K562 (cell line): ENCODE measurements around the gene BHLHE40. TPM values are rescaled to one million over a fixed set of nuclear protein-coding genes. Genes with fewer than 3 reads are reported as not detected.
A peak's percentile ranks its signal among the peaks of the same experiment; 100 is the strongest.

Experiments
- FOXP1 ChIP-seq: sonication (generic); formaldehyde crosslinking; IDR thresholded peaks from 2 replicates; pipeline ENCODE4 v1.8.0; 2022; ENCODE audit warnings: mild to moderate bottlenecking, missing genetic modification reagents
- KLF16 ChIP-seq: IDR thresholded peaks from 2 replicates; pipeline ENCODE4 v1.6.1; 2016; ENCODE audit warnings: antibody characterized with exemption
- MTF1 ChIP-seq: fragments of 250-450 bp; sonication (Bioruptor Pico); IDR thresholded peaks from 2 replicates; pipeline ENCODE4 v1.9.0; 2021; ENCODE audit warnings: moderate library complexity, mild to moderate bottlenecking, inconsistent platforms, borderline replicate concordance
- MXD1 ChIP-seq: fragments of 250-450 bp; sonication (Bioruptor Pico); IDR thresholded peaks from 2 replicates; pipeline ENCODE4 v1.8.0; 2021; ENCODE audit warnings: borderline replicate concordance, mild to moderate bottlenecking, moderate library complexity; ENCODE audit not compliant: poor library complexity, severe bottlenecking
- NFYB ChIP-seq: IDR thresholded peaks from 2 replicates; pipeline ENCODE4 v1.6.1; 2011; ENCODE audit warnings: mild to moderate bottlenecking, moderate library complexity; ENCODE audit not compliant: insufficient read length; ENCODE audit errors: extremely low read depth
- PKNOX1 ChIP-seq: fragments of 450-650 bp; IDR thresholded peaks from 2 replicates; pipeline ENCODE4 v1.6.1; 2016
- PYGO2 ChIP-seq: fragments of 450-650 bp; IDR thresholded peaks from 2 replicates; pipeline ENCODE4 v1.6.1; 2016; ENCODE audit warnings: mild to moderate bottlenecking, missing genetic modification characterization, moderate library complexity, missing compliant biosample characterization
- RNF219 ChIP-seq: fragments of 250-450 bp; sonication (Bioruptor Pico); IDR thresholded peaks from 2 replicates; pipeline ENCODE4 v1.5.0; 2022; ENCODE audit warnings: mild to moderate bottlenecking
- ZBTB7A ChIP-seq: IDR thresholded peaks from 2 replicates; pipeline ENCODE4 v1.6.1; 2011; ENCODE audit warnings: low read depth, mild to moderate bottlenecking, low read length, moderate library complexity, borderline replicate concordance; ENCODE audit not compliant: control insufficient read depth
- ZNF165 ChIP-seq: fragments of 250-450 bp; sonication (Bioruptor Pico); IDR thresholded peaks from 2 replicates; pipeline ENCODE4 v1.4.0; 2020; ENCODE audit warnings: borderline replicate concordance
- ZNF175 ChIP-seq: fragments of 200-800 bp; sonication (Bioruptor generic); IDR thresholded peaks from 2 replicates; pipeline ENCODE4 v1.6.1; 2016; ENCODE audit warnings: low read depth, mild to moderate bottlenecking, missing genetic modification characterization, missing compliant biosample characterization
- ZNF24 ChIP-seq: fragments of 450-650 bp; IDR thresholded peaks from 2 replicates; pipeline ENCODE4 v1.6.1; 2016
- ZNF507 ChIP-seq: conservative IDR thresholded peaks from 2 replicates; pipeline ENCODE4 v1.6.1; 2017; ENCODE audit warnings: missing genetic modification characterization, missing compliant biosample characterization
- polyA plus RNA-seq, 8 experiments: library from polyadenylated mRNA; depleted of rRNA in 4 of 8; stranded (reverse) in 5 of 8; unstranded in 3 of 8; fragments of >200 nt; fragmentation: Nextera tagmentation in 2 of 8; fragmentation: Illumina TruSeq in 1 of 8; extraction: Ambion mirVana in 2 of 8; extraction: Trizol in 1 of 8; gene quantifications; 2 replicates each; pipeline versions ENCODE4 v1.2.1 to v1.2.3, GENCODE V29; 2011 to 2014; ENCODE audit warnings: inconsistent platforms in 1 of 8, missing spikeins in 1 of 8
- total RNA-seq, 7 experiments: library from RNA; depleted of rRNA in 6 of 7; stranded (reverse); fragments of >200 nt in 6 of 7; fragmentation: Illumina TruSeq in 2 of 7; extraction: Trizol in 2 of 7; gene quantifications; 2 replicates each; pipeline versions ENCODE4 v1.2.1 to v1.2.3, GENCODE V29; 2011 to 2021; ENCODE audit warnings: low replicate concordance in 1 of 7
- TF ChIP-seq, protein P1 (sequence below): sonication (generic); formaldehyde crosslinking; IDR thresholded peaks from 2 replicates; pipeline ENCODE4 v1.8.1; 2023; ENCODE audit warnings: mild to moderate bottlenecking, missing genetic modification reagents
- TF ChIP-seq, protein P2 (sequence below): fragments of 450-650 bp; conservative IDR thresholded peaks from 2 replicates; pipeline ENCODE4 v1.6.1; 2016; ENCODE audit warnings: missing genetic modification characterization, low read depth, mild to moderate bottlenecking, missing compliant biosample characterization, moderate library complexity
- TF ChIP-seq, protein P3 (sequence below): sonication (generic); formaldehyde crosslinking; IDR thresholded peaks from 2 replicates; pipeline ENCODE4 v1.8.0; 2022; ENCODE audit warnings: mild to moderate bottlenecking, missing genetic modification reagents

Gene BHLHE40
- total and polyA plus RNA-seq, 9 of the 15 experiments (the other 6 are each of a cell fraction or from before 2014, with no cell fraction given) = 12.0 to 83.9 (median 31.4) TPM

- TF ChIP-seq, protein P1, sequence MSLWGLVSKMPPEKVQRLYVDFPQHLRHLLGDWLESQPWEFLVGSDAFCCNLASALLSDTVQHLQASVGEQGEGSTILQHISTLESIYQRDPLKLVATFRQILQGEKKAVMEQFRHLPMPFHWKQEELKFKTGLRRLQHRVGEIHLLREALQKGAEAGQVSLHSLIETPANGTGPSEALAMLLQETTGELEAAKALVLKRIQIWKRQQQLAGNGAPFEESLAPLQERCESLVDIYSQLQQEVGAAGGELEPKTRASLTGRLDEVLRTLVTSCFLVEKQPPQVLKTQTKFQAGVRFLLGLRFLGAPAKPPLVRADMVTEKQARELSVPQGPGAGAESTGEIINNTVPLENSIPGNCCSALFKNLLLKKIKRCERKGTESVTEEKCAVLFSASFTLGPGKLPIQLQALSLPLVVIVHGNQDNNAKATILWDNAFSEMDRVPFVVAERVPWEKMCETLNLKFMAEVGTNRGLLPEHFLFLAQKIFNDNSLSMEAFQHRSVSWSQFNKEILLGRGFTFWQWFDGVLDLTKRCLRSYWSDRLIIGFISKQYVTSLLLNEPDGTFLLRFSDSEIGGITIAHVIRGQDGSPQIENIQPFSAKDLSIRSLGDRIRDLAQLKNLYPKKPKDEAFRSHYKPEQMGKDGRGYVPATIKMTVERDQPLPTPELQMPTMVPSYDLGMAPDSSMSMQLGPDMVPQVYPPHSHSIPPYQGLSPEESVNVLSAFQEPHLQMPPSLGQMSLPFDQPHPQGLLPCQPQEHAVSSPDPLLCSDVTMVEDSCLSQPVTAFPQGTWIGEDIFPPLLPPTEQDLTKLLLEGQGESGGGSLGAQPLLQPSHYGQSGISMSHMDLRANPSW = no peak
- TF ChIP-seq RNF219 (no peak), FOXP1 (no peak), KLF16 (peak; percentile 64; the same call in 1 of the 2 replicates), ZNF165 (CRISPR knock-in tag) (peak; percentile 84), ZBTB7A (no peak), MTF1 (CRISPR knock-in tag) (no peak), PKNOX1 (no peak), ZNF175 (CRISPR knock-in tag) (peak; percentile 43; the same call in 1 of the 2 replicates), PYGO2 (tag) (peak; percentile 70; the same call in 1 of the 2 replicates), NFYB (no peak), ZNF24 (peak; percentile 78), MXD1 (no peak), ZNF507 (no peak)
- TF ChIP-seq, protein P2, sequence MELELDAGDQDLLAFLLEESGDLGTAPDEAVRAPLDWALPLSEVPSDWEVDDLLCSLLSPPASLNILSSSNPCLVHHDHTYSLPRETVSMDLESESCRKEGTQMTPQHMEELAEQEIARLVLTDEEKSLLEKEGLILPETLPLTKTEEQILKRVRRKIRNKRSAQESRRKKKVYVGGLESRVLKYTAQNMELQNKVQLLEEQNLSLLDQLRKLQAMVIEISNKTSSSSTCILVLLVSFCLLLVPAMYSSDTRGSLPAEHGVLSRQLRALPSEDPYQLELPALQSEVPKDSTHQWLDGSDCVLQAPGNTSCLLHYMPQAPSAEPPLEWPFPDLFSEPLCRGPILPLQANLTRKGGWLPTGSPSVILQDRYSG (tag) = peak; percentile 83
- TF ChIP-seq, protein P3, sequence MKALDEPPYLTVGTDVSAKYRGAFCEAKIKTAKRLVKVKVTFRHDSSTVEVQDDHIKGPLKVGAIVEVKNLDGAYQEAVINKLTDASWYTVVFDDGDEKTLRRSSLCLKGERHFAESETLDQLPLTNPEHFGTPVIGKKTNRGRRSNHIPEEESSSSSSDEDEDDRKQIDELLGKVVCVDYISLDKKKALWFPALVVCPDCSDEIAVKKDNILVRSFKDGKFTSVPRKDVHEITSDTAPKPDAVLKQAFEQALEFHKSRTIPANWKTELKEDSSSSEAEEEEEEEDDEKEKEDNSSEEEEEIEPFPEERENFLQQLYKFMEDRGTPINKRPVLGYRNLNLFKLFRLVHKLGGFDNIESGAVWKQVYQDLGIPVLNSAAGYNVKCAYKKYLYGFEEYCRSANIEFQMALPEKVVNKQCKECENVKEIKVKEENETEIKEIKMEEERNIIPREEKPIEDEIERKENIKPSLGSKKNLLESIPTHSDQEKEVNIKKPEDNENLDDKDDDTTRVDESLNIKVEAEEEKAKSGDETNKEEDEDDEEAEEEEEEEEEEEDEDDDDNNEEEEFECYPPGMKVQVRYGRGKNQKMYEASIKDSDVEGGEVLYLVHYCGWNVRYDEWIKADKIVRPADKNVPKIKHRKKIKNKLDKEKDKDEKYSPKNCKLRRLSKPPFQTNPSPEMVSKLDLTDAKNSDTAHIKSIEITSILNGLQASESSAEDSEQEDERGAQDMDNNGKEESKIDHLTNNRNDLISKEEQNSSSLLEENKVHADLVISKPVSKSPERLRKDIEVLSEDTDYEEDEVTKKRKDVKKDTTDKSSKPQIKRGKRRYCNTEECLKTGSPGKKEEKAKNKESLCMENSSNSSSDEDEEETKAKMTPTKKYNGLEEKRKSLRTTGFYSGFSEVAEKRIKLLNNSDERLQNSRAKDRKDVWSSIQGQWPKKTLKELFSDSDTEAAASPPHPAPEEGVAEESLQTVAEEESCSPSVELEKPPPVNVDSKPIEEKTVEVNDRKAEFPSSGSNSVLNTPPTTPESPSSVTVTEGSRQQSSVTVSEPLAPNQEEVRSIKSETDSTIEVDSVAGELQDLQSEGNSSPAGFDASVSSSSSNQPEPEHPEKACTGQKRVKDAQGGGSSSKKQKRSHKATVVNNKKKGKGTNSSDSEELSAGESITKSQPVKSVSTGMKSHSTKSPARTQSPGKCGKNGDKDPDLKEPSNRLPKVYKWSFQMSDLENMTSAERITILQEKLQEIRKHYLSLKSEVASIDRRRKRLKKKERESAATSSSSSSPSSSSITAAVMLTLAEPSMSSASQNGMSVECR (CRISPR knock-in tag) = no peak
These were observed 3.1 kb upstream of the BHLHE40 start (continued) for GRCh38 chr3:4976109-4976508.
